Lung (tissue), 12 donors: Measurements from ENCODE around the gene PDE2A. TPM values are rescaled to one million over a fixed set of nuclear protein-coding genes. Genes with fewer than 3 reads are reported as not detected.
"Not testable (repeated sequence)": the region's sequence is repeated elsewhere in the genome, so short reads cannot be mapped to it uniquely, and the experiment has no call there.

Experiments used
- ATAC-seq: fragments of 200-7000 bp; cut with Tn5 transposase; one replicate; pipeline ENCODE4 v1.9.1; 2020; ENCODE audit warnings: moderate number of reproducible peaks; ENCODE audit not compliant: insufficient read depth, low FRiP score
- DNase-seq, 3 donors: peaks; one replicate each; pipeline ENCODE4 v3.0.0-alpha.2; 2013 to 2017
- H3K27ac ChIP-seq, 2 donors: one replicate each; pipeline ENCODE4 v1.5.1; 2013; ENCODE audit warnings: mild to moderate bottlenecking in 2 of 2, moderate library complexity in 2 of 2, control low read depth in 1 of 2, inconsistent platforms in 1 of 2, low read depth in 1 of 2, low read length in 1 of 2
- H3K27me3 ChIP-seq, 3 donors: one replicate each; pipeline ENCODE4 v1.5.1; 2013; ENCODE audit warnings: low read length in 2 of 3; ENCODE audit not compliant: control insufficient read depth in 3 of 3, insufficient read depth in 3 of 3
- H3K36me3 ChIP-seq, 4 donors: one replicate each; pipeline ENCODE4 v1.5.1; 2013; ENCODE audit warnings: low read length in 4 of 4, mild to moderate bottlenecking in 1 of 4, moderate library complexity in 1 of 4; ENCODE audit not compliant: control insufficient read depth in 4 of 4, insufficient read depth in 4 of 4
- H3K4me1 ChIP-seq, 5 donors: one replicate each; pipeline ENCODE4 v1.5.1; 2013; ENCODE audit warnings: low read length in 5 of 5, mild to moderate bottlenecking in 2 of 5, moderate library complexity in 1 of 5; ENCODE audit not compliant: control insufficient read depth in 5 of 5, insufficient read depth in 5 of 5
- H3K4me3 ChIP-seq: one replicate; pipeline ENCODE4 v1.5.1; 2013; ENCODE audit warnings: mild to moderate bottlenecking, control low read depth, moderate library complexity
- H3K9ac ChIP-seq, 2 donors: one replicate each; pipeline ENCODE4 v1.5.1; 2013; ENCODE audit warnings: low read length in 2 of 2, control low read depth in 1 of 2; ENCODE audit not compliant: insufficient read depth in 1 of 2
- H3K9me3 ChIP-seq, 4 donors: one replicate each; pipeline ENCODE4 v1.5.1; 2013; ENCODE audit warnings: low read length in 3 of 4, mild to moderate bottlenecking in 1 of 4, moderate library complexity in 1 of 4; ENCODE audit not compliant: control insufficient read depth in 4 of 4, insufficient read depth in 3 of 4
- WGBS, 2 donors: extraction: QIAGEN DNeasy Blood & Tissue Kit; methylation state at CpG; one replicate each; pipeline ENCODE4 v1.1.7; 2013; 5-methylcytosine and 5-hydroxymethylcytosine counted together
- polyA plus RNA-seq, 2 donors: library from polyadenylated mRNA; stranded (reverse); fragments of 200-250 nt; gene quantifications; one replicate each; pipeline ENCODE4 v1.2.1, GENCODE V29; 2013
- total RNA-seq, 2 donors: library from RNA; depleted of rRNA in 1 of 2; stranded (reverse); fragments of >200 nt in 1 of 2; gene quantifications; one replicate each; pipeline ENCODE4 v1.2.1, GENCODE V29; 2014 to 2021
- TF ChIP-seq, protein P1 (sequence below): IDR thresholded peaks from 2 replicates; pipeline ENCODE4 v1.5.1; 2012; ENCODE audit warnings: mild to moderate bottlenecking; ENCODE audit errors: control extremely low read depth, extremely low read depth
- donor health status: control.
- donor health status: control.
- donor health status: Bipolar disorder and iron deficiency.
- donor health status: healthy.
- donor health status: DM: yes; HTN: yes; CAD: no.

PDE2A gene
- total and polyA plus RNA-seq, 4 donors, result 7.7 to 20.5 (median 12.7) TPM

DNA sequence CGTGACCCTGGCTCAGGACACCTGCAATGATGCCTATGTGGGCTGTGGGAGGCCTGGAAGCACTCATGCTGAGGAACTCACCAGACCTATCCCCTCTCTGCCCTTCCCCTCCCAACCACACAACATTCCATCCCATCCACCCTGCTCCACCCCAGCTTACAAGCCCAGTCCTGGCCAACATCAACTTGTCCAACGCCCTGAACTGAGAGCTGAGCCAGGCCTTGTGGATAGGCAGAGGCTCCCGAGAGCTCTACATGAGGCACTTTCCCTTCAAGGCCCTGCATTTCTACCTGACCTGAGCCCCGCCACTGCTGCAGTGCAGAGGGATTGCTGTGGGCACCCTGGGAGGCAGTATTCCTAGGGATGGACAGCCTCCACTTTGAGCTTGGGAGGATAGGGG, 112.4 kb downstream of the PDE2A start:
- no peak overlapping the region for H3K4me3 ChIP-seq
- no peak overlapping the region for H3K27ac ChIP-seq
- no peak for ATAC-seq
- TF ChIP-seq, protein P1, sequence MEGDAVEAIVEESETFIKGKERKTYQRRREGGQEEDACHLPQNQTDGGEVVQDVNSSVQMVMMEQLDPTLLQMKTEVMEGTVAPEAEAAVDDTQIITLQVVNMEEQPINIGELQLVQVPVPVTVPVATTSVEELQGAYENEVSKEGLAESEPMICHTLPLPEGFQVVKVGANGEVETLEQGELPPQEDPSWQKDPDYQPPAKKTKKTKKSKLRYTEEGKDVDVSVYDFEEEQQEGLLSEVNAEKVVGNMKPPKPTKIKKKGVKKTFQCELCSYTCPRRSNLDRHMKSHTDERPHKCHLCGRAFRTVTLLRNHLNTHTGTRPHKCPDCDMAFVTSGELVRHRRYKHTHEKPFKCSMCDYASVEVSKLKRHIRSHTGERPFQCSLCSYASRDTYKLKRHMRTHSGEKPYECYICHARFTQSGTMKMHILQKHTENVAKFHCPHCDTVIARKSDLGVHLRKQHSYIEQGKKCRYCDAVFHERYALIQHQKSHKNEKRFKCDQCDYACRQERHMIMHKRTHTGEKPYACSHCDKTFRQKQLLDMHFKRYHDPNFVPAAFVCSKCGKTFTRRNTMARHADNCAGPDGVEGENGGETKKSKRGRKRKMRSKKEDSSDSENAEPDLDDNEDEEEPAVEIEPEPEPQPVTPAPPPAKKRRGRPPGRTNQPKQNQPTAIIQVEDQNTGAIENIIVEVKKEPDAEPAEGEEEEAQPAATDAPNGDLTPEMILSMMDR, result no peak
- H3K4me1 ChIP-seq, result no peaks in the 10 kb centered on the region
- no peak for DNase-seq
- H3K36me3 ChIP-seq, result no peaks in the 10 kb centered on the region
- no peaks in the 10 kb centered on the region for H3K9me3 ChIP-seq
- H3K27me3 ChIP-seq, result no peaks in the 10 kb centered on the region
- 88 to 93% methylated on average over 4 of the region's 4 CpGs for WGBS, 2 donors
- H3K9ac ChIP-seq, result no peak overlapping the region

DNA sequence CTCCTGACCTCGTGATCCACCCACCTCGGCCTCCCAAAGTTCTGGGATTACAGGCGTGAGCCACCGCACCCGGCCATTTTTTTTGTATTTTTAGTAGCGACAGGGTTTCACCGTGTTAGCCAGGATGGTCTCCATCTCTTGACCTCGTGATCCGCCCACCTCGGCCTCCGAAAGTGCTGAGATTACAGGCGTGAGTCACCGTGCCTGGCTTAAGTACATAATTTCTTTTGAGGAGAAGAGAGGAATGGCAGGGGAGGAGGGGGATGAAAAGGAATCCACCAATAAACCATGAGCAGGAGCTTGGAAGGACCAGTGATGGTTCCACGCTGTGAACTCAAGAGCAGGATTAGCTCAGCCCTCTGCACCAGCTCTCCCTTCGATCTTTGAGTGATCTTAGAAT, 113.4 kb downstream of the PDE2A start:
- WGBS, 2 donors, result 90 to 94% methylated on average over 15 of the region's 15 CpGs
- not testable (repeated sequence) for H3K27ac ChIP-seq, DNase-seq, H3K36me3 ChIP-seq, ATAC-seq, H3K27me3 ChIP-seq, H3K4me1 ChIP-seq, H3K9me3 ChIP-seq, H3K4me3 ChIP-seq, H3K9ac ChIP-seq

DNA sequence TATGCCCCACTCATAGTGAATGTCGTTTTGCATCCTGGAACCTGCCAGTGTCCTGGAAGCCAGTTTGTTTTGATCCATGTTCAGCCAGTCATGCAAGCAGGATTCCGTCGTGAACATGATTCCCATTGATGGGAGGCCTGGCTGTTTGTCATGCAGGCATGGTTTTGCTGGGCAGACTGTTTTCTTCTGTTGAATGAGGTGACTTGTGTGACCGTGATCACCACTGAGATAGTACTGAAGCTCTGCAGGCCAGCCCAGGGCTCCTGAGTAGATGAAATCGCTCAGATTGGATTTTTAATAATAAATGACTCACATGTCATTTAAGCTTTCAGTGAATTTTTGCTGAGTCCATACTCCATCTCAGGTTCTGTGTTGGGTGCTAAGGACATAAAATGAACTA, 117.8 kb downstream of the PDE2A start:
- Histone ChIP-seq H3K4me3 (no peak overlapping the region), H3K4me1 (no peaks in the 10 kb centered on the region), H3K9me3 (peaks cover 0 to 1% (median 0%) of the 10 kb centered on the region in 4 donors), H3K27ac (no peak overlapping the region), H3K9ac (no peak overlapping the region), H3K36me3 (no peaks in the 10 kb centered on the region), H3K27me3 (peaks cover 0 to 5% (median 0%) of the 10 kb centered on the region in 3 donors)
- WGBS, 2 donors, result 78 to 91% methylated on average over 5 of the region's 5 CpGs
- no peak for DNase-seq
- ATAC-seq, result no peak
- TF ChIP-seq, protein P1, result no peak

DNA sequence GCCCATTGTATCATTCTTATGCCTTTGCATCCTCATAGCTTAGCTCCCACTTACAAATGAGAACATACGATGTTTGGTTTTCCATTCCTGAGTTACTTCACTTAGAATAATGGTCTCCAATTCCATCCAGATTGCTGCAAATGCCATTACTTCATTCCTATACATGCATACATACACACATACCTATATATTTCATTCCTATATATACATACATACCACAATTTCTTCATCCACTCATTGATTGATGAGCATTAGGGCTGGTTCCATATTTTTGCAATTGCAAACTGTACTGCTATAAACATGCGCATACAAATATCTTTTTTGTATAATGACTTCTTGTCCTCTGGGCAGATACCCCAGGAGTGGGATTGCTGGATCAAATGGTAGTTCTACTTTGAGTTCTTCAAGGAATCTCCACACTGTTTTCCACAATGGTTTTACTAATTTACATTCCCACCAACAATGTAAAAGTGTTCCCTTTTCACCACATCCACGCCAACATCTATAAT, 119.2 kb downstream of the PDE2A start:
- not testable (repeated sequence) for H3K4me1 ChIP-seq, H3K4me3 ChIP-seq, H3K36me3 ChIP-seq, H3K27ac ChIP-seq, H3K9me3 ChIP-seq, ATAC-seq, DNase-seq, H3K27me3 ChIP-seq, H3K9ac ChIP-seq
- WGBS, 2 donors, result 84 to 95% methylated on average over 3 of the region's 3 CpGs
